GM12878 (cell line): ENCODE measurements around the gene PLIN3. TPM values are rescaled to one million over a fixed set of nuclear protein-coding genes. Genes with fewer than 3 reads are reported as not detected.

ENCODE experiments used
- CUX1 ChIP-seq: IDR thresholded peaks from 2 replicates; pipeline ENCODE4 v1.6.1; 2012; ENCODE audit warnings: improper control_type of control experiment, low read depth, low read length; ENCODE audit not compliant: insufficient replicate concordance
- EED ChIP-seq: sonication (generic); IDR thresholded peaks from 2 replicates; pipeline ENCODE4 v1.6.1; 2016; ENCODE audit warnings: antibody characterized with exemption, low read depth
- TCF12 ChIP-seq: IDR thresholded peaks from 2 replicates; pipeline ENCODE4 v1.6.1; 2011; ENCODE audit warnings: low read depth, mild to moderate bottlenecking, low read length
- ZBTB11 ChIP-seq: fragments of 450-650 bp; formaldehyde crosslinking; IDR thresholded peaks from 2 replicates; pipeline ENCODE4 v1.5.0; 2022; ENCODE audit warnings: mild to moderate bottlenecking, missing genetic modification characterization
- polyA plus RNA-seq, 11 experiments: library from polyadenylated mRNA; depleted of rRNA in 4 of 11; unstranded in 6 of 11; stranded (reverse) in 5 of 11; fragments of >200 nt; fragmentation: Nextera tagmentation in 4 of 11; fragmentation: Illumina TruSeq in 1 of 11; extraction: Ambion mirVana in 4 of 11; extraction: Trizol in 1 of 11; gene quantifications; 1 replicate in 1 of 11; 2 replicates in 10 of 11; pipeline versions ENCODE4 v1.2.1 to v1.2.3, GENCODE V29; 2011 to 2016; ENCODE audit warnings: inconsistent platforms in 2 of 11, missing spikeins in 2 of 11, low read depth in 1 of 11
- total RNA-seq, 4 experiments: library from RNA; depleted of rRNA in 3 of 4; stranded (reverse); fragments of >200 nt in 3 of 4; fragmentation: Illumina TruSeq in 1 of 4; extraction: Trizol in 1 of 4; gene quantifications; 2 replicates each; pipeline versions ENCODE4 v1.2.1 to v1.2.3, GENCODE V29; 2013 to 2021

The PLIN3 gene
- total and polyA plus RNA-seq, 10 of the 15 experiments (the other 5 are each of a cell fraction or from before 2014, with no cell fraction given), result 7.7 to 71.4 (median 66.8) TPM

GRCh38 chr19:4800591-4801081 is 66.8 kb downstream of the PLIN3 start (continued):
- no peak for TF ChIP-seq CUX1
- TF ChIP-seq ZBTB11 (CRISPR knock-in tag), result no peak
- TF ChIP-seq EED, result no peak
- TF ChIP-seq TCF12, result no peak
- TF ChIP-seq, all 136 proteins: peak for 0
